HG03103 (cell line): ENCODE data around the gene B4GALT4.

Experiments used
- ATAC-seq: cut with Tn5 transposase; IDR thresholded peaks from one replicate; pipeline ENCODE4 v1.9.1; 2021; ENCODE audit warnings: low read depth; ENCODE audit not compliant: unreplicated experiment

Gene B4GALT4

GRCh38 chr3:119238363-119238762, 2.3 kb downstream of the B4GALT4 start:
- no peak for ATAC-seq

GRCh38 chr3:119237299-119237698, 3.4 kb downstream of the B4GALT4 start:
- no peak for ATAC-seq

GRCh38 chr3:119236756-119237155, 3.9 kb downstream of the B4GALT4 start:
- no peak for ATAC-seq

GRCh38 chr3:119235151-119235550, 5.5 kb downstream of the B4GALT4 start:
- no peak for ATAC-seq

- ATAC-seq: no peak
Measured at GRCh38 chr3:119234610-119235009, 6.1 kb downstream of the B4GALT4 start.

GRCh38 chr3:119230745-119231144, 9.9 kb downstream of the B4GALT4 start:
- no peak for ATAC-seq

DNA sequence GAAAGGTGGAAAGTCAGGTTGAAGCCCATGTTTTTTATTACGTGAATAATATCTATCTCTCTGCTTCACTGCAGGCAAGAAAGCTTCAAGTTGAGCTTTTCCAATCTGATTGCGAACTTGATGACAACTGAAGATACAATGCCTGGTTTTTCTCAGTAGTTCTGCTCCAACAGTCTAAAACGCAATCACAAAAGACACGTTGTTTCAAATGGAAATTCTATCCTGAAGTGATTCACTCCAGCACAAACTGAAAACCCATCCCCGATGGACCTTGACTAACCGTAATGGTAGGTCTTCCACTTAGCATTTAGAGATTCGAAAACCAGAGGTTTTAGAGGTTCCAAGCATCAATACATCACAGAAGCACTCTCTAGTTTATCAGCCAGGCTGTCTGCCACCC, 10.6 kb downstream of the B4GALT4 start:
- ATAC-seq: no peak

DNA sequence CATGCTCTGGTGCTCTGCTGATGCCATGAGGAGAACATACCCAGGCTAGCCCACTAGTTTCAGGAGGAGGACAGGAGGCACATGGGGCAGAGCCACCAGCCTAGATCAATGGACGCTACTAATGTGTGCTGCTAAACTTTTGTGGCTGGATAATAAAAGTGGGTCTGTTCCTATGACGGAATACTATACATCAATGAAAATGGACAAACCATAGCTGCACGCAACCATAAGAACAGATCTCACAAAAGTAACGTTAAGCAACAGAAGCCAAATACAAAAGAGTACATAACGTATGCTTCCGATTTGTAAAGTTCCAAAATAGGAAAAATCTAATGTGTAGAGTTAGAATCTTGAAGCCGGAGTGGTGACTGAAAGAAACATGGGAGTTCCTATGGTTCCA, 11.5 kb downstream of the B4GALT4 start:
- ATAC-seq: no peak

DNA sequence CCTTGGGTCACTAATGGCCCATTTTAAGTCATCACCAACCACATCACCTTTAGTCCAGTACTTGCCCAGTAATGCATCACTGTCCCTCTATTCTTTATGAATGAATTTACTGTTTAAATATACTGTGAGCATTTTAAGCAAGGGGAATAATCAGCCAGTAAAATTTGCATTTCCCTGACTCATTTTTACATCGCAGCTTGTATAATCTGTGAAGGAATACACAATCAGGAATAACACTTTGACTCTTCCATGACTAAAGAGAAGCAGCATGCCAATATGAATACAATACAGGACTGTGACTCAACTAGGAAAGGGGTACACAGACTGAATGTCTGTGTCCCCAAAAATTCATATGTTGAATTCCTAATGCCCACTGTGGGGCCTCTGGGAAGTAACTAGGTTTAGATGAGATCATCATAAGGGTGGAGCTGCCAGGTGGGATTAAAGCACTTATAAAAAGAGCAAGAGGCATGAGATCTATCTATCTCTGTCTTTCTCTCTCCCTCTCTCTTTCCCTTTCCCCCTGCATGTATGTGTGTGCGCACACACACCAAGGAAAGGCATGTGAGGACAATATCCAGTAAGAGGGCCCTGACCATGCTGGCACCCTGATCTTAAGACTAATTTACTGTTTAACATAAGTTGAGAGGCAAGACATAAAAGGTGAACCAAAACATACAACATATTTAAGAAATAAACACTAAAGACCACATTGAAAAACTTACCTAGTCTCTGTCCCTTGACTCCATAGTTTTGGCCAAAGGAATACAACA, 12.1 kb downstream of the B4GALT4 start:
- ATAC-seq: no peak

GRCh38 chr3:119227070-119227850, 13.4 kb downstream of the B4GALT4 start:
- no peak for ATAC-seq

GRCh38 chr3:119225121-119225520, 15.6 kb downstream of the B4GALT4 start:
- no peak for ATAC-seq

DNA sequence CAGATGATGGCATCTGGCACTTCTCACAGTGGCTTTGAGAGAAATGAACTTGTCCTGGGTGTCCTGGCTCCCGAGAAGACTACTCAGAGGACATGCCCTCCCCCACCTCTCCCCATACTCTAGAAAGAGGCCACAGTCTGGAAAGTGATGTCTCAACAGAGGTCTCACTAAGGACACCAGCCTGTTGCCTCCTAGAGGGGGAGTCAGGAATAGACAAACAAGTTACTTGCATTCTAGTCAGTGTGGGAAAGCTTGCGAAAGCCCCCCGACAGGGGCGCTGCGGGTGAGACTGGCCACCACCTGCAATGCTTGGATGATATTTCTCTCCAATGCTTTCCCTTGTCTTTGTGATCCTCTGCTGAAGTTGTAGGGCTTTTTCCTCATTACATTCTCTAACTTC, 17.2 kb downstream of the B4GALT4 start:
- no peak for ATAC-seq

DNA sequence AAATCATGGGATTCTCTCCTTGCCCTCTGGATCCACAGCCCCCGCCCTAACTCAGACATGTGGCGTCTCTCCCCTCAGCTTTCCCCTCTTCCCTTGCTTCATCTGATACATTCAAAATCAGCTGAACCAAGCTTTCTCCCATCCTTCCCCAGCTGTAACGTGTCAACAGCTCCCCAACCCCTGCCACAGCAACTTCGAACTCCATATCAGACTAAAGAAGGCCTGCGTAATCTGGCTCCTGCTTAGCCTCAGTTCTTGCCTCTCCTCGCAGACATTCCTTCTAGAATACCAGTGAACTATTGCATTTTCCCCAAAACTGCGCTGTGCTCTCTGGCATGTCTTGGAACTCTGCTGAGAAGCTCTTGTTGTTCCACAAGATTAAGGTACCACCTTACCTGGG, 18.3 kb downstream of the B4GALT4 start:
- ATAC-seq: no peak

- no peak for ATAC-seq
Measured at GRCh38 chr3:119221779-119222320, 18.8 kb downstream of the B4GALT4 start.

GRCh38 chr3:119220970-119221667, 19.6 kb downstream of the B4GALT4 start:
- ATAC-seq: no peak

DNA sequence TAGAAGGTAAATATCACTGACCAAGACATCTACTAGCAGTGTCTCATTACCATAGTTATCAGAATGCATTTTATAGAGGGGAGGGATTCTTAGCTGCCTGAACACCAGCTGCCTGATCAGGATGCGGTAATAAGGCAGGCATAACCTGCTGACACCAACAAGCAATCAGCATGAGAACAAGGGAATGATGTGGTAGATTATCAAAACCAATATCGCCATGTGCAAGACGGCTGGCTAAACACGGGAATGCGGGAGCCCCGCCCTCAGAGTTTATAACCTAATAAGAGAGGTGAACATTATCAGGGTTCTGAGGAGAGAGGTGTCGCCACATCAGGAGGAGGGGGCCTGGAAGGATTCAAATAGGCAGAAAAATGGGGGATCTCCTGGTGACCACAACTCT, 20.5 kb downstream of the B4GALT4 start:
- no peak for ATAC-seq

DNA sequence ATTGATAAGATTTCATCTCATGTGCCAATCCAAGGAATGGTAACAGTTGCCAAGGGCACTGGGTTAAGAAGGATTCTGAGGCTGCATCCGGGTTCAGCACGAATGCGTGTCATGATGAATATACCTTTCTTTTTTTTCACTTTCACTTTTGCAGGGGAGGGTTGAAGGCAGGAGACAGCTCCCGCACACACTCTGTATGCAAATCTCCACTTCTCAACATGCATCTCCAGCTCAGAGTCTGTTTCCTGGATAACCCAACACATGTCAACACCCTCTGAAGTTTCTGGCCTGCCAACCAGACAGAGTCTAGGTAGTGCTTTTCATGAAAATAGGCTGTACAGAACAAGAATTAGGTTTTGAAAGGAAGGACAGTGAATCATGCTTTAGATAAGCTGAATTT, 21.6 kb downstream of the B4GALT4 start:
- peak; percentile 99 for ATAC-seq

DNA sequence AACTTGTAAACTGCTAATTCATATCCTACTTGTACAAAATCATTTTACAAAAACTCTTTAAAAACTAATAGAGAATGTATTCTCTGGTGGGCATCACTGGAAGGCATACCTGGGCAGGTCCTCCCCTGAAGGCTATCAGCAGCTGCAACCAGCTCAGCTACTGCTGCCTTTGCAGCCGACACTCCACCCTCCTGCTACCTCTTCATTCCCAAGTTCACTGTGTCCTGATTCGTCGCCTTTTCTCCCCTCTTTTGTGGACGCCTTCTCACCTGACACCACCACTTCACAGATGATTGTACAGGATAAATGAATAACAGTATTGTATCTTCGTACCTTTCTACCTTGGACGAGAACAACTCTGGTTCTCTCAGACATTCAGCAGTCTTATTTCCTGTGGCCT, 28.9 kb downstream of the B4GALT4 start:
- ATAC-seq: no peak

DNA sequence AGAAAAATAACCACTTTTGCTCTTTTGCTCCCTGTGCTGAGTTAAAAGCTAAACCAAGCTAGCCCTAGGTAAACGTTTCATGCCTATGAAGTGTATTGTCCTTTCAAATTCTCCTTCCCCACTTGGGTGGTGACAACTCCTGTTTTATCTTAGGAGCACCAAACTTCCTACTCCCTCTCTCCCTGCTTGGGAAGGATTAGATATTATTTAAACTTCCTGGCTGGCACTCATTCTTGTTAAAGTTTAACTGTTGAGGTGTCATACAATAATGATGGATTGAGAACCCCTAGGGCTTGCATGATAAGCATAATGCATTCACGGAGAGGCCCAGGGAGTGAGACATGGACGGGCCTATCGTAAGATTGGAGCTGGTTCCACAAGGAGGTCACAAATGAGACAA, 29.5 kb downstream of the B4GALT4 start:
- no peak for ATAC-seq

DNA sequence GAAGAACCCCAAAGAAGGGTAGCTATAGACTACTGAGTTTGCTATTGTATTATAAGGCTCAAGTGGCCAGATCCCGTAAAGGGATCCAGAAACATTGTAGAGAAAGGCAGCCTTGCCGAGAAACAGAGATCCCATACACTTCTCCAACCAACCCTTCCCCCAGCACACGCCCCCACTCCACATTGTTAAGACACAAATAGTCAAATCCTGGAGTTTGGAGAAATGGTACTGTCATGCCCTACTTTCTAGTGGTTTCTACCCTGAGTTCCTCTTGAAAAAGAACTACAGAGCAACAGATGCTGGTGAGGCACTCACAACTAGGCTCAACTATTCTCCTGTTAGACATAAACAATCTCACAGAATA, 33.2 kb downstream of the B4GALT4 start:
- no peak for ATAC-seq
